Activated CD4-positive, alpha-beta T cell treated with anti-CD3 and anti-CD28 coated beads, Interleukin-2, amount 10 ng/mL, durations not matched to agents 24 days and 14 days (primary cell): ENCODE measurements around the gene HIPK4. TPM values are rescaled to one million over a fixed set of nuclear protein-coding genes. Genes with fewer than 3 reads are reported as not detected.

Experiments
- DNase-seq: peaks from one replicate; pipeline ENCODE4 v3.0.0; 2022
- H3K27ac Mint-ChIP-seq: one replicate; pipeline ENCODE4 v1.8.0; 2022; ENCODE audit warnings: mild to moderate bottlenecking, mixed read lengths
- H3K27me3 Mint-ChIP-seq: one replicate; pipeline ENCODE4 v1.8.0; 2022; ENCODE audit warnings: mixed read lengths
- H3K36me3 Mint-ChIP-seq: one replicate; pipeline ENCODE4 v1.8.0; 2022; ENCODE audit warnings: low read depth, mild to moderate bottlenecking, mixed read lengths
- H3K4me1 Mint-ChIP-seq: one replicate; pipeline ENCODE4 v1.8.0; 2021; ENCODE audit warnings: mixed read lengths
- H3K4me3 Mint-ChIP-seq: one replicate; pipeline ENCODE4 v1.8.0; 2022; ENCODE audit warnings: mild to moderate bottlenecking, moderate library complexity, mixed read lengths
- H3K9me3 Mint-ChIP-seq: one replicate; pipeline ENCODE4 v1.8.0; 2021; ENCODE audit warnings: mixed read lengths
- intact Hi-C: fragments of 100-400 bp; cut with micrococcal nuclease; formaldehyde crosslinking; loops from one replicate; pipeline ENCODE4 v1.15.1; 2023
- total RNA-seq: library from RNA; stranded (reverse); gene quantifications from 2 replicates; pipeline ENCODE4 v1.2.3, GENCODE V29; 2022

Gene HIPK4
- total RNA-seq, 1 donor from 2014 or later, result not detected

DNA sequence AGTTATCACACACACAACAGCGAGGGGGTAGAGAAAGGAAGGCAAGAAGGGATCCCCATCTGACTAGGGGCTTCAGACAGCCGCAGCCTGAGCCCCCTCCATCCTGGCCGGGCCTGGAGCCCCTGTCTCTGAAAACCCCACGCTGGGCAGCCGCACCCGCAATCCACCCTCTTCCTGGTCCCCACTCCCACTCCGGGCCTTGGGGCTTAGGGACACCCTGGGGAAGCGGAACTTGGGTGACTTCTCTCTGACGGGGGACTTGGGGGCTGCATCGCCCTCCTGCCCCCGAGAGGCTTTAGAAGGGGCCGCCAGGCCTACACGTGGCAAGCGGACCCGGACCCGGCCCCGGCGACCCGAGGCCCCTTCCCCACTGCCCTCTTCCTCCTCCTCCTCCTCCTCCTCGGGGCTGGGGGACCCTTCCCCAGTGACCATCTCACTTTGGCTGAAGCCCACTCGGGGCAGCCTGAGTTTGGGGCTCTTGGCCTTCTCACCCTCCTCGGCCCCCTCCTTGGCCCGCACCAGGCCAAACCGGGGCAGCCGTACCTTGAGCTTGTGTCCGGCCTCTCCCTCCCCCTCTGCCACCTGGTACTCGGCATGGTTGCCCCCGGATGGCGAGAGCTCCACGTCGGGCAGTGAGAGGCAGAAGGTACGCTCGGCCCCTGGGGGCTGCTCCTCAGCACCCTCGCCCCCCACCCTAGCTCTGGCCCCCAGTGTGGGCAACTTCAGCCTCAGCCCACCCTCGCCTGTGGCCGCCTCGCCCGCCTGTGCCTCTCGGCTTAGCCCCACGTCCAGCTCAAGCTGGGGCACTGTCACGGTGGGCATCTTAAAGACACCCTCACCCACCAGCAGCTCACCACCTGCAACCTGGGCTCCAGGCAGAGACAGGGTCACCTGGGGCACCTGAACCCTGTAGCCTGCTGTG, 4.2 kb upstream of the HIPK4 start:
- no peak overlapping the region for H3K4me3 Mint-ChIP-seq

DNA sequence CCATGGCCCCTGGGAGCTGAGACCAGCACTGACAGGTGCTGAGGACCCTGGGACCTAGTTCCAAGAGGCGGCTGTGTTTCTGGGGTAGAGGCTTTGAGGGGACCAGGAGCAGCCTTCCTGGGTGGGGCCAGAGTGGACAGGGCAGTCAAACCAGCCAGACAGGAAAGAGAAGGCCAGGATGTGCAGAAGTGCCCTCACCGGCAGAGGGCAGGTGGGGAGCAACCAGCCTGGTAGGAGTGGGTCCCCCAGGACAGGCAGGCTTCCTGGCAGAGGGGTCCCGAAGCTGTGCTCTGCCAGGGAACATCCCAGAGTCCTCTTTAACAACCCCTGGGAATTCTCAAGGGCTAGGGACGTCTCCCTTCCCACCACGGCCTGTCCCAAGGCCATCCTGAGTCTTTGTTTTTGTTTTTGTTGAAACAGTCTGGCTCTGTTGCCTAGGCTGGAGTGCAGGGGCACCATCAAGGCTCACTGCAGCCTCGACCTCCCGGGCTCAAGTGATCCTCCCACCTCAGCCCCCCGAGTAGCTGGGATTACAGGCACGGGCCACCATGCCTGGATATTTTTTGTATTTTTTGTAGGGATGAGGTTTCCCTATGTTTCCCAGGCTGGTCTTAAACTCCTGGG, 3.0 kb upstream of the HIPK4 start:
- no peak overlapping the region for H3K4me3 Mint-ChIP-seq

More for the DNA sequence above, 4.2 kb upstream of the HIPK4 start:
- DNase-seq, result no peak
- H3K4me1 Mint-ChIP-seq, result peaks cover 5% of the 10 kb centered on the region
- H3K36me3 Mint-ChIP-seq, result no peaks in the 10 kb centered on the region
- intact Hi-C loops, result no loop called here
- no peak overlapping the region for H3K27ac Mint-ChIP-seq
- H3K27me3 Mint-ChIP-seq, result no peaks in the 10 kb centered on the region
- no peaks in the 10 kb centered on the region for H3K9me3 Mint-ChIP-seq

GRCh38 chr19:40392123-40392522, 2.1 kb upstream of the HIPK4 start:
- H3K9me3 Mint-ChIP-seq, result no peaks in the 10 kb centered on the region
- H3K4me1 Mint-ChIP-seq, result no peaks in the 10 kb centered on the region
- no peaks in the 10 kb centered on the region for H3K27me3 Mint-ChIP-seq
- intact Hi-C loops, result no loop called here
- H3K4me3 Mint-ChIP-seq, result no peak overlapping the region
- H3K36me3 Mint-ChIP-seq, result no peaks in the 10 kb centered on the region
- H3K27ac Mint-ChIP-seq, result no peak overlapping the region
- no peak for DNase-seq

More for the DNA sequence above, 3.0 kb upstream of the HIPK4 start:
- H3K4me1 Mint-ChIP-seq, result no peaks in the 10 kb centered on the region
- no peaks in the 10 kb centered on the region for H3K36me3 Mint-ChIP-seq
- DNase-seq, result no peak
- intact Hi-C loops, result no loop called here
- no peaks in the 10 kb centered on the region for H3K9me3 Mint-ChIP-seq
- H3K27me3 Mint-ChIP-seq, result no peaks in the 10 kb centered on the region
- no peak overlapping the region for H3K27ac Mint-ChIP-seq

- no peak for DNase-seq
- Mint-ChIP-seq H3K4me3 (no peak overlapping the region), H3K27ac (no peak overlapping the region)
Observed at GRCh38 chr19:40389404-40390083, 437 bp downstream of the HIPK4 start.

GRCh38 chr19:40388481-40388880, 1.5 kb downstream of the HIPK4 start:
- Mint-ChIP-seq H3K27ac (no peak overlapping the region), H3K4me3 (no peak overlapping the region), H3K9me3 (no peaks in the 10 kb centered on the region), H3K27me3 (peaks cover 2% of the 10 kb centered on the region), H3K36me3 (no peaks in the 10 kb centered on the region), H3K4me1 (no peaks in the 10 kb centered on the region)
- intact Hi-C loops, result no loop called here
- DNase-seq, result no peak

More at GRCh38 chr19:40389404-40390083, 437 bp downstream of the HIPK4 start:
- no peaks in the 10 kb centered on the region for H3K9me3 Mint-ChIP-seq
- H3K36me3 Mint-ChIP-seq, result no peaks in the 10 kb centered on the region
- intact Hi-C loops, result no loop called here
- H3K4me1 Mint-ChIP-seq, result no peaks in the 10 kb centered on the region
- peaks cover 2% of the 10 kb centered on the region for H3K27me3 Mint-ChIP-seq

GRCh38 chr19:40387155-40387554, 2.8 kb downstream of the HIPK4 start:
- Mint-ChIP-seq H3K36me3 (no peaks in the 10 kb centered on the region), H3K27me3 (peaks cover 2% of the 10 kb centered on the region), H3K27ac (no peak overlapping the region), H3K4me3 (no peak overlapping the region), H3K4me1 (no peaks in the 10 kb centered on the region), H3K9me3 (no peaks in the 10 kb centered on the region)
- intact Hi-C loops, result no loop called here
- no peak for DNase-seq

- no peak for DNase-seq
- no peaks in the 10 kb centered on the region for H3K36me3 Mint-ChIP-seq
- no peaks in the 10 kb centered on the region for H3K9me3 Mint-ChIP-seq
- H3K4me3 Mint-ChIP-seq, result no peak overlapping the region
- intact Hi-C loops, result no loop called here
- H3K27ac Mint-ChIP-seq, result no peak overlapping the region
- no peaks in the 10 kb centered on the region for H3K4me1 Mint-ChIP-seq
- peaks cover 2% of the 10 kb centered on the region for H3K27me3 Mint-ChIP-seq
Observed at GRCh38 chr19:40383668-40384248, 6.2 kb downstream of the HIPK4 start.

DNA sequence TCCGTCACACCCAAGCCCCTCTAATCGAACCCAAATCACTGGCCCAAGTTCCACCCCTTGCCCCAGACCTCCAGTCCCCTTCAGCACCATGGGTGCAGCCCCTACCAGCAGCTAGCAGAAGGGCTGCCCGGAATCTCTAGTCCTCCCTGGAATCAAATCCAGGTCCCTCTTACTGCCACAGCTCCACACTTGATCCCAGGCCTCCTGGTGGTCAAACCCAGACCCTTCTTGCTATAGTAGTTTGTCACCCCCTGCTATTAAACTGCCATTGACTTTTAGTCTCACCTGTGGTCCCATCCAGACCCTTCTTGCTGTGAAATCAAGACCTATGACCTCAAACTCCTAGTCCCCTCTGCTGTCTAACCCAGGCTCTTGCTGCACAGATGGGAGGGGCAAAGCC, 8.7 kb downstream of the HIPK4 start:
- intact Hi-C loops, result no loop called here
- H3K27me3 Mint-ChIP-seq, result no peaks in the 10 kb centered on the region
- H3K27ac Mint-ChIP-seq, result no peak overlapping the region
- no peak for DNase-seq
- no peaks in the 10 kb centered on the region for H3K4me1 Mint-ChIP-seq
- no peak overlapping the region for H3K4me3 Mint-ChIP-seq
- no peaks in the 10 kb centered on the region for H3K36me3 Mint-ChIP-seq
- H3K9me3 Mint-ChIP-seq, result no peaks in the 10 kb centered on the region

DNA sequence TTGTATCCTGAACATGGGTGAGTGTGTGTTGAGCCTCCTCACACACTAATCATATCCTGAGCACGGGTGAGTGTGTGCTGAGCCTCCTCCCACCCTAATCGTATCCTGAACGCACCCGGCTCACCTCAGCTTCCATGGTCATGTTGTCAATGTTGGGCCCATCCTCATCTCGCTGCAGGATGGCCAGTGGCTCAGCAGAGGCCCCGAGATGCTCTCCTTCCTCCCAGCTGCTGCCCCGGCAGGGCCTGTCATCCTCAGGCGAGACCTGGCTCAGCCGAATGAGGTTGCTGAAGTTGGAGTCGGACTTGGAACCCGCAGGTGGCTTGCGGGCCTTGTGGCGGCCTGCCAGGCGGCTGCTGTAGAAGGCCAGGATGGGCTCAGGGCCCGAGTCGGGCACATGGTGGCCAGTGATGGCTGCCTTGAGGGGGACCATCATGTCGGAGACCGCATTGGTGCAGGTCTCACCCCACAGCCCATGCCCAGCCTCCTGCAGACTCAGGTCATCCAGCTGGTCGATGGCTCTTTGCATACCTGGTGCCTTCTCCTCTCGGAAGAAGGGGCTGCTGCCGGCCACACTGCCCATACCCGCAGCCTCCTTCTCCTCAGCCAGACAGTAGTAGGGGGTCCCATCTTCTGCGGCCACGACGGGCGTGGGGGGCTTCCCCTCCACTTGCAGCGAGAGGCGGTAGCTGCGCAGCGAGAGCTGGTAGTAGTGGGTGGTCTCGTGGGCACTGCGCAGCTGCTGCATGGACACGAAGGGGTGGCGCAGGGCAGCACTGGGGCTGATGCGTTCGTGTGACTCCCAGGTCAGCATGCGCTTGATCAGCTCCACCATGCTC, 9.6 kb downstream of the HIPK4 start:
- Mint-ChIP-seq H3K9me3 (no peaks in the 10 kb centered on the region), H3K4me1 (no peaks in the 10 kb centered on the region), H3K27ac (no peak overlapping the region), H3K27me3 (no peaks in the 10 kb centered on the region), H3K36me3 (no peaks in the 10 kb centered on the region), H3K4me3 (no peak overlapping the region)
- intact Hi-C loops, result no loop called here
- DNase-seq, result no peak

GRCh38 chr19:40379446-40380198, 10.4 kb downstream of the HIPK4 start:
- H3K27ac Mint-ChIP-seq, result no peak overlapping the region
- intact Hi-C loops, result no loop called here
- no peak overlapping the region for H3K4me3 Mint-ChIP-seq
- peaks cover 5% of the 10 kb centered on the region for H3K4me1 Mint-ChIP-seq
- no peaks in the 10 kb centered on the region for H3K36me3 Mint-ChIP-seq
- no peaks in the 10 kb centered on the region for H3K9me3 Mint-ChIP-seq
- no peaks in the 10 kb centered on the region for H3K27me3 Mint-ChIP-seq
- DNase-seq, result no peak

DNA sequence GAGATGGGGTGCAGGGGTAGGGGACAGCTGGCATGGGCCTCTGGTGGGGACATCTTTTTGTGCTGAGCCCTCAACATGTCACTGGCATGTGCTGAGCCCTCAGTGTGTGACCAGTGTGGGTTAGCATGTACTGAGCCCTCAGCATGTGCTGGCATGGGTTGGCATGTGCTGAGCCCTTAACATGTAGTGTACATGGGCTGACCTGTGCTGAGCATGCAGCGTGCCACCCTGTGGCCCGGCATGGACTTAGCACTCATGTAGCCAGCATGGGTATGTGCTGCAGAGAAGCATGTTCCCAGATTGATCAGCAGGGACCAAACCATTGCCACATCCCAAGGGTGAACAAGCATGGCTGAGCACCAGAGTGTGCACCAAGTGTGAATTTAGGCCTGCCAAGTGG, 11.5 kb downstream of the HIPK4 start:
- intact Hi-C loops, result no loop called here
- H3K27me3 Mint-ChIP-seq, result no peaks in the 10 kb centered on the region
- H3K9me3 Mint-ChIP-seq, result no peaks in the 10 kb centered on the region
- H3K27ac Mint-ChIP-seq, result no peak overlapping the region
- H3K36me3 Mint-ChIP-seq, result no peaks in the 10 kb centered on the region
- peaks cover 9% of the 10 kb centered on the region for H3K4me1 Mint-ChIP-seq
- DNase-seq, result no peak
- no peak overlapping the region for H3K4me3 Mint-ChIP-seq

DNA sequence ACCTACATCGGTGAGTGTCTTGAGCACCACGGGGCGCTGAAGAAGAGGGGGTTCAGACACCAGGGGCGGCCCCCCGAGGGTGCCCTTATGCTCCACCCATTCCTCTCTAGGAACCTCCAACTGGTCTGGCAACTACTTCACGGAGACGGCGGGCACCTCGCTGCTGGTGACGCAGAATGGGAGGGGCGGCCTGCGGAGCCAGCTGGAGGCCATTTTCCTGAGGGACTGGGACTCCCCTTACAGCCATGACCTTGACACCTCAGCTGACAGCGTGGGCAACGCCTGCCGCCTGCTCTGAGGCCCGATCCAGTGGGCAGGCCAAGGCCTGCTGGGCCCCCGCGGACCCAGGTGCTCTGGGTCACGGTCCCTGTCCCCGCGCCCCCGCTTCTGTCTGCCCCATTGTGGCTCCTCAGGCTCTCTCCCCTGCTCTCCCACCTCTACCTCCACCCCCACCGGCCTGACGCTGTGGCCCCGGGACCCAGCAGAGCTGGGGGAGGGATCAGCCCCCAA, 12.1 kb downstream of the HIPK4 start:
- Mint-ChIP-seq H3K36me3 (peaks cover under 1% of the 10 kb centered on the region), H3K27ac (no peak overlapping the region), H3K9me3 (no peaks in the 10 kb centered on the region), H3K4me1 (peaks cover 9% of the 10 kb centered on the region), H3K27me3 (no peaks in the 10 kb centered on the region), H3K4me3 (no peak overlapping the region)
- no peak for DNase-seq
- intact Hi-C loops, result no loop called here
